A549 (cell line): ENCODE results near the gene ARHGAP26. TPM values are rescaled to one million over a fixed set of nuclear protein-coding genes. Genes with fewer than 3 reads are reported as not detected.

Source experiments
- ATAC-seq, 2 experiments: fragments of 200-7000 bp in 1 of 2; fragments of >200 bp in 1 of 2; cut with Nextera tagmentation in 1 of 2; cut with Tn5 transposase in 1 of 2; 3 replicates each; pipeline versions ENCODE4 v1.8.0 to v1.9.1; 2018 to 2020; ENCODE audit warnings: mild to moderate bottlenecking in 1 of 2, moderate library complexity in 1 of 2
- CTCF ChIA-PET: fragments of 300-600 bp; sonication (Branson Sonifier 250); formaldehyde crosslinking; extraction: SDS; loops from one replicate; lab custom pipeline; 2021; ENCODE audit warnings: antibody characterized with exemption, inconsistent platforms; lab: Yijun Ruan, JAX
- POLR2A ChIA-PET: fragments of 350-600 bp; formaldehyde crosslinking; extraction: SDS; loops from one replicate; lab custom pipeline; 2021; ENCODE audit warnings: antibody characterized with exemption, inconsistent platforms; lab: Yijun Ruan, JAX
- DNase-seq, 2 experiments: peaks; one replicate each; pipeline versions ENCODE4 v3.0.0 to v3.0.0-alpha.2; 2011 to 2016; ENCODE audit warnings: low read depth in 1 of 2, low spot score in 1 of 2
- FAIRE-seq: peaks from 2 replicates; lab custom pipeline; 2011; peaks lifted over from hg19 to GRCh38; lab: Jason Lieb, UNC
- H3K27ac ChIP-seq, 2 experiments: fragments of >200 bp; sonication (Bioruptor Twin); formaldehyde crosslinking; 3 replicates each; pipeline ENCODE4 v1.5.1; 2016 to 2017
- H3K4me1 ChIP-seq: fragments of >200 bp; sonication (Bioruptor Twin); formaldehyde crosslinking; 3 replicates; pipeline ENCODE4 v1.6.1; 2016
- H3K4me2 ChIP-seq: fragments of >200 bp; sonication (Bioruptor Twin); formaldehyde crosslinking; 3 replicates; pipeline ENCODE4 v1.6.1; 2016
- H3K4me3 ChIP-seq: fragments of >200 bp; sonication (Bioruptor Twin); formaldehyde crosslinking; 3 replicates; pipeline ENCODE4 v1.5.1; 2016
- H3K9me3 ChIP-seq: fragments of >200 bp; sonication (Bioruptor Twin); formaldehyde crosslinking; 3 replicates; pipeline ENCODE4 v1.6.1; 2016
- CEBPB ChIP-seq, 2 experiments: fragments of >200 bp in 1 of 2; sonication (Bioruptor Twin) in 1 of 2; formaldehyde crosslinking in 1 of 2; IDR thresholded peaks; 2 replicates each; pipeline ENCODE4 v1.6.1; 2012 to 2016
- CHD2 ChIP-seq: fragments of 150-350 bp; IDR thresholded peaks from 2 replicates; pipeline ENCODE4 v1.6.1; 2014; ENCODE audit warnings: low read length; ENCODE audit not compliant: partially characterized antibody
- ESRRA ChIP-seq: fragments of 150-350 bp; IDR thresholded peaks from 2 replicates; pipeline ENCODE4 v1.6.1; 2014; ENCODE audit warnings: mild to moderate bottlenecking, low read length, borderline replicate concordance
- FOSB ChIP-seq: fragments of 250-450 bp; sonication (Bioruptor Pico); IDR thresholded peaks from 2 replicates; pipeline ENCODE4 v1.5.0; 2020; ENCODE audit warnings: mild to moderate bottlenecking, moderate library complexity
- FOSL2 ChIP-seq, 2 experiments: fragments of 450-650 bp in 1 of 2; fragments of >200 bp in 1 of 2; sonication (Bioruptor Twin) in 1 of 2; formaldehyde crosslinking; IDR thresholded peaks; 2 replicates each; pipeline versions ENCODE4 v1.5.0 to v1.6.1; 2016 to 2020; ENCODE audit warnings: mild to moderate bottlenecking in 1 of 2, moderate library complexity in 1 of 2
- FOXS1 ChIP-seq: fragments of 250-450 bp; sonication (Bioruptor Pico); IDR thresholded peaks from 2 replicates; pipeline ENCODE4 v1.5.0; 2020; ENCODE audit warnings: mild to moderate bottlenecking, moderate library complexity
- HDAC2 ChIP-seq: fragments of 200-600 bp; sonication (generic); IDR thresholded peaks from 2 replicates; pipeline ENCODE4 v1.6.1; 2016
- HEYL ChIP-seq: fragments of 250-450 bp; sonication (Bioruptor Pico); IDR thresholded peaks from 2 replicates; pipeline ENCODE4 v1.8.0; 2021; ENCODE audit warnings: mild to moderate bottlenecking, moderate library complexity
- HOXA7 ChIP-seq: fragments of 250-450 bp; sonication (Bioruptor Pico); IDR thresholded peaks from 2 replicates; pipeline ENCODE4 v1.5.0; 2020; ENCODE audit warnings: mild to moderate bottlenecking, moderate library complexity
- JUNB ChIP-seq: fragments of >200 bp; sonication (Bioruptor Twin); formaldehyde crosslinking; IDR thresholded peaks from 2 replicates; pipeline ENCODE4 v1.6.1; 2016
- NFE2L2 ChIP-seq: fragments of 150-350 bp; conservative IDR thresholded peaks from 2 replicates; pipeline ENCODE4 v1.6.1; 2014; ENCODE audit warnings: low read length
- NPAS2 ChIP-seq: fragments of 250-450 bp; sonication (Bioruptor Pico); IDR thresholded peaks from 2 replicates; pipeline ENCODE4 v1.8.0; 2022; ENCODE audit warnings: mild to moderate bottlenecking, moderate library complexity, borderline replicate concordance
- PHF8 ChIP-seq: fragments of 200-600 bp; sonication (generic); IDR thresholded peaks from 2 replicates; pipeline ENCODE4 v1.6.1; 2016; ENCODE audit warnings: low read depth, mild to moderate bottlenecking, antibody characterized with exemption, moderate library complexity, borderline replicate concordance
- POLR2A ChIP-seq: IDR thresholded peaks from 2 replicates; pipeline ENCODE4 v1.6.1; 2012; ENCODE audit warnings: mild to moderate bottlenecking, low read length
- RAD21 ChIP-seq, 2 experiments: fragments of >200 bp in 1 of 2; sonication (Bioruptor Twin) in 1 of 2; formaldehyde crosslinking in 1 of 2; IDR thresholded peaks in 1 of 2; conservative IDR thresholded peaks in 1 of 2; 2 replicates in 1 of 2; 3 replicates in 1 of 2; pipeline ENCODE4 v1.6.1; 2012 to 2018; ENCODE audit warnings: inconsistent platforms in 1 of 2
- RARB ChIP-seq: fragments of 250-450 bp; sonication (Bioruptor Pico); IDR thresholded peaks from 2 replicates; pipeline ENCODE4 v1.8.0; 2021; ENCODE audit warnings: mild to moderate bottlenecking, moderate library complexity
- RFX5 ChIP-seq: fragments of 450-650 bp; IDR thresholded peaks from 2 replicates; pipeline ENCODE4 v1.7.1; 2014; ENCODE audit warnings: antibody characterized with exemption, mild to moderate bottlenecking, moderate library complexity
- SMC3 ChIP-seq: fragments of >200 bp; sonication (Bioruptor Twin); formaldehyde crosslinking; IDR thresholded peaks from 3 replicates; pipeline ENCODE4 v1.6.1; 2018; ENCODE audit warnings: inconsistent platforms
- SREBF2 ChIP-seq: fragments of 450-650 bp; IDR thresholded peaks from 2 replicates; pipeline ENCODE4 v1.6.1; 2014; ENCODE audit warnings: mild to moderate bottlenecking, moderate library complexity
- TP53 ChIP-seq: fragments of 250-450 bp; sonication (Bioruptor Pico); IDR thresholded peaks from 2 replicates; pipeline ENCODE4 v1.5.0; 2021; ENCODE audit warnings: mild to moderate bottlenecking, moderate library complexity
- WGBS: methylation state at CpG from one replicate; pipeline ENCODE4 v1.1.6; 2017; ENCODE audit errors: missing lambda C conversion rate; 5-methylcytosine and 5-hydroxymethylcytosine counted together
- polyA plus RNA-seq, 4 experiments: library from polyadenylated mRNA; depleted of rRNA in 3 of 4; stranded (reverse); fragments of >200 nt; fragmentation: RNase III in 1 of 4; extraction: RNeasy Plus Mini Kit Qiagen cat#74134 plus additional on column Dnase treatment in 1 of 4; gene quantifications; 2 replicates in 3 of 4; 3 replicates in 1 of 4; pipeline ENCODE4 v1.2.3, GENCODE V29; 2011 to 2017
- TF ChIP-seq, protein P1 (sequence below): fragments of 200-600 bp; sonication (generic); IDR thresholded peaks from 2 replicates; pipeline ENCODE4 v1.6.1; 2016; ENCODE audit warnings: antibody characterized with exemption, mild to moderate bottlenecking, moderate library complexity
- TF ChIP-seq, protein P2 (sequence below): fragments of >200 bp; sonication (Bioruptor Twin); formaldehyde crosslinking; IDR thresholded peaks from 3 replicates; pipeline ENCODE4 v1.6.1; 2016
- TF ChIP-seq, protein P3 (sequence below): fragments of >200 bp; sonication (Bioruptor Twin); formaldehyde crosslinking; IDR thresholded peaks from 3 replicates; pipeline ENCODE4 v1.5.1; 2016

Gene ARHGAP26
- polyA plus RNA-seq, 2 of the 4 experiments (the other 2 are of a cell fraction): 6.6 to 19.1 TPM

DNA sequence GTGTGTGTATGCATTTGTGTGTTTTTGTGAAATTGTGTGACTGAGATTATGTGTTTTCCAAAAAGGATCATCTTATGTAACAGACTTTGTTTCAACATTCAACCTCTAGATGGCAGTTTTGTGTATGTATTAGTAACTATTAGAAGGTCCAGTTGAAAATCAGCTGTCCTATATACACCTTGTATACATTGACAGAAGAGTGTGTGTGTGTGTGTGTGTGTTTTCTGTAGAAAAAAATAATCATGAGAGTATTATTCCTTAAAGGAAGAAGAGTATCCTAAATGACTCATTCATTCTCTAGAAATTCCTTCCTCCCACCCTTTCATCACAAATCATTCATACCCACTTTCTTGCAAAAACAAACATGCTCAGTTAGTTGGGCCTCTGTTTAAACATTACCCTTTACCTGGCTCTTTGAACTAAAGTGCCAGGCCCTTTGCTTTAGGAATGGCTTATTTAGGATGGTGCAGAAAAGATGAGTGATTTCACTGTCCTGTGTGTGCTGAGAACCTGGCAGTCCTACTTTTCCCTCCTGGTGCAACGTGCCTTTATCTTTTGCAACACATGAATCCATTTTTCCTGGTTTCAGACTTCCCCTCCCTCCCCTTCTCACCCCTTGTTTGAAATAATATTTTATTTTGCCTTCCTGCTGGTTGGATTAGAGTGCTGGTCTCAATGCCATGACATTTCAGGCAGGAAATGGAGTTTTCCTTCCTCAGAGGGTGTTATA, 152.2 kb downstream of the ARHGAP26 start (continued):
- TF ChIP-seq FOSB (no peak), RAD21 (conservative IDR thresholded peaks at IDR 0.05 in 1 of 2, IDR thresholded peaks at IDR 0.05 in 1 of 2) (peak; percentile 80 to 88), HOXA7 (CRISPR knock-in tag) (no peak), NFE2L2 (no peak), RARB (CRISPR knock-in tag) (no peak), NPAS2 (CRISPR knock-in tag) (no peak), SREBF2 (no peak), TP53 (CRISPR knock-in tag) (no peak), FOSL2 (IDR thresholded peaks at IDR 0.05) (peak; percentile 70), FOSL2 (CRISPR knock-in tag; IDR thresholded peaks at IDR 0.05) (peak; percentile 70), CEBPB (IDR thresholded peaks at IDR 0.05) (peak in 1 of 2 experiments; percentile 29; a peak in 1 of 4 replicates), CHD2 (no peak), FOXS1 (CRISPR knock-in tag) (no peak), RFX5 (no peak), SMC3 (peak; percentile 87)
- TF ChIP-seq, protein P1, sequence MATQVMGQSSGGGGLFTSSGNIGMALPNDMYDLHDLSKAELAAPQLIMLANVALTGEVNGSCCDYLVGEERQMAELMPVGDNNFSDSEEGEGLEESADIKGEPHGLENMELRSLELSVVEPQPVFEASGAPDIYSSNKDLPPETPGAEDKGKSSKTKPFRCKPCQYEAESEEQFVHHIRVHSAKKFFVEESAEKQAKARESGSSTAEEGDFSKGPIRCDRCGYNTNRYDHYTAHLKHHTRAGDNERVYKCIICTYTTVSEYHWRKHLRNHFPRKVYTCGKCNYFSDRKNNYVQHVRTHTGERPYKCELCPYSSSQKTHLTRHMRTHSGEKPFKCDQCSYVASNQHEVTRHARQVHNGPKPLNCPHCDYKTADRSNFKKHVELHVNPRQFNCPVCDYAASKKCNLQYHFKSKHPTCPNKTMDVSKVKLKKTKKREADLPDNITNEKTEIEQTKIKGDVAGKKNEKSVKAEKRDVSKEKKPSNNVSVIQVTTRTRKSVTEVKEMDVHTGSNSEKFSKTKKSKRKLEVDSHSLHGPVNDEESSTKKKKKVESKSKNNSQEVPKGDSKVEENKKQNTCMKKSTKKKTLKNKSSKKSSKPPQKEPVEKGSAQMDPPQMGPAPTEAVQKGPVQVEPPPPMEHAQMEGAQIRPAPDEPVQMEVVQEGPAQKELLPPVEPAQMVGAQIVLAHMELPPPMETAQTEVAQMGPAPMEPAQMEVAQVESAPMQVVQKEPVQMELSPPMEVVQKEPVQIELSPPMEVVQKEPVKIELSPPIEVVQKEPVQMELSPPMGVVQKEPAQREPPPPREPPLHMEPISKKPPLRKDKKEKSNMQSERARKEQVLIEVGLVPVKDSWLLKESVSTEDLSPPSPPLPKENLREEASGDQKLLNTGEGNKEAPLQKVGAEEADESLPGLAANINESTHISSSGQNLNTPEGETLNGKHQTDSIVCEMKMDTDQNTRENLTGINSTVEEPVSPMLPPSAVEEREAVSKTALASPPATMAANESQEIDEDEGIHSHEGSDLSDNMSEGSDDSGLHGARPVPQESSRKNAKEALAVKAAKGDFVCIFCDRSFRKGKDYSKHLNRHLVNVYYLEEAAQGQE: no peak
- TF ChIP-seq, protein P2, sequence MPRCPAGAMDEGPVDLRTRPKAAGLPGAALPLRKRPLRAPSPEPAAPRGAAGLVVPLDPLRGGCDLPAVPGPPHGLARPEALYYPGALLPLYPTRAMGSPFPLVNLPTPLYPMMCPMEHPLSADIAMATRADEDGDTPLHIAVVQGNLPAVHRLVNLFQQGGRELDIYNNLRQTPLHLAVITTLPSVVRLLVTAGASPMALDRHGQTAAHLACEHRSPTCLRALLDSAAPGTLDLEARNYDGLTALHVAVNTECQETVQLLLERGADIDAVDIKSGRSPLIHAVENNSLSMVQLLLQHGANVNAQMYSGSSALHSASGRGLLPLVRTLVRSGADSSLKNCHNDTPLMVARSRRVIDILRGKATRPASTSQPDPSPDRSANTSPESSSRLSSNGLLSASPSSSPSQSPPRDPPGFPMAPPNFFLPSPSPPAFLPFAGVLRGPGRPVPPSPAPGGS: 0 out of 3 replicates have a peak, but pooled peaks have one; percentile 46
- TF ChIP-seq, protein P3, sequence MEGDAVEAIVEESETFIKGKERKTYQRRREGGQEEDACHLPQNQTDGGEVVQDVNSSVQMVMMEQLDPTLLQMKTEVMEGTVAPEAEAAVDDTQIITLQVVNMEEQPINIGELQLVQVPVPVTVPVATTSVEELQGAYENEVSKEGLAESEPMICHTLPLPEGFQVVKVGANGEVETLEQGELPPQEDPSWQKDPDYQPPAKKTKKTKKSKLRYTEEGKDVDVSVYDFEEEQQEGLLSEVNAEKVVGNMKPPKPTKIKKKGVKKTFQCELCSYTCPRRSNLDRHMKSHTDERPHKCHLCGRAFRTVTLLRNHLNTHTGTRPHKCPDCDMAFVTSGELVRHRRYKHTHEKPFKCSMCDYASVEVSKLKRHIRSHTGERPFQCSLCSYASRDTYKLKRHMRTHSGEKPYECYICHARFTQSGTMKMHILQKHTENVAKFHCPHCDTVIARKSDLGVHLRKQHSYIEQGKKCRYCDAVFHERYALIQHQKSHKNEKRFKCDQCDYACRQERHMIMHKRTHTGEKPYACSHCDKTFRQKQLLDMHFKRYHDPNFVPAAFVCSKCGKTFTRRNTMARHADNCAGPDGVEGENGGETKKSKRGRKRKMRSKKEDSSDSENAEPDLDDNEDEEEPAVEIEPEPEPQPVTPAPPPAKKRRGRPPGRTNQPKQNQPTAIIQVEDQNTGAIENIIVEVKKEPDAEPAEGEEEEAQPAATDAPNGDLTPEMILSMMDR: peak; percentile 75

DNA sequence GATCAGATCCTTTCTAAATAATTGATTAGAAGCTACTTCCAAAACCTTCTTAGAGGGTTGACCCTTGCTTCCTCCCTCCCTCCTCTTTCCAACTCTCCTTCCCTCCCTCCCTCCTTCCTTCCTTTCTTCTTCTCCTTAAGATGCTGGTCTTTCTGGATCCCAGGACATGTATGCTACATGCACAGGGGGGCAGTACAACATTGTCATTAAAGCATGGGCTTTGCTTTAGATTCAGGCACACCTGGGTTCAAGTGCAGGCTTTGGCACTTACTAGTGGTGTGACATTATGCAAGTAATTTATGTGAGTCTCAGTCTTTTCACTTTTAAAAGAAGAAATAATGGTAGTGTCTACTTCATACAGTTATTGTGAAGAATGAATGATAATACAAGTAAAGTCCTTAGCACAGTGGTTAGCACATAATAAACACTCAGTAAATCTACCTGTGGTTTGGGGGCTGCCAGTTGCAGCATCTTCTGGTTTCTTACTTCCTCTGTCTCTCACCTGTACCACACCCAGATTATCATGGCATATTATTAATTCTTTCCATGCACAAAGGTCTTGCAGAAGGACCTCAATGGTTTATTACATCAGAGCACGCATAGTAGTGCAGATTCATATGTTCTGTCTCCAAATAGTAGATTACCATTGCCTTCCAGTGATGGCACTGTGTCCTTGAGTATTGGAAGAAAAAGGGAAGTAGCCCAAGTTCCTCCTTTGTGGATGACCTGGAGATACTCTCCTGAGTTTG, 154.1 kb downstream of the ARHGAP26 start:
- no peaks in the 10 kb centered on the region for H3K9me3 ChIP-seq
- 100% methylated on average over 1 of the region's 1 CpG for WGBS
- POLR2A ChIA-PET: no interaction called here
- FAIRE-seq: no peak
- DNase-seq: peak; percentile 13 to 60
- H3K27ac ChIP-seq: peak overlapping the region in 1 of 2 experiments; percentile 30; a peak in 3 of 6 replicates
- ATAC-seq: peak in 1 of 2 experiments; percentile 62; a peak in 2 of 6 replicates
- H3K4me3 ChIP-seq: no peak overlapping the region
- CTCF ChIA-PET: interaction anchor here (0.7 to 3.9 kb wide), 8 partner anchors 10 to 1218 kb away, joined by 3 to 18 read pairs (median 3); partner anchors contain the start of gene NR3C1
- H3K4me2 ChIP-seq: no peak overlapping the region
- H3K4me1 ChIP-seq: peaks cover 58% of the 10 kb centered on the region
- TF ChIP-seq POLR2A (no peak), HEYL (CRISPR knock-in tag) (no peak), HOXA7 (CRISPR knock-in tag) (no peak), ESRRA (no peak), RARB (CRISPR knock-in tag) (no peak), FOXS1 (CRISPR knock-in tag) (no peak), JUNB (no peak), RFX5 (no peak), NFE2L2 (no peak), CEBPB (IDR thresholded peaks at IDR 0.05) (no peak), SMC3 (peak; percentile 57; the same call in 2 of the 3 replicates), HDAC2 (no peak), PHF8 (no peak)
- TF ChIP-seq, protein P3: peak; percentile 40
